ENCODE results near the gene CEMIP. TPM values are rescaled to one million over a fixed set of nuclear protein-coding genes. Genes with fewer than 3 reads are reported as not detected.

Gene CEMIP
- total RNA-seq, 4 donors from 2014 or later = 0.17 to 0.34 (median 0.26) TPM; not detected in 1

GRCh38 chr15:80834906-80835305, 55.7 kb downstream of the CEMIP start:
- TF ChIP-seq POLR2A (IDR thresholded peaks at IDR 0.05; ENCODE audit: low read depth) (no peak), EP300 (IDR thresholded peaks at IDR 0.05) (no peak), CTCF (IDR thresholded peaks at IDR 0.05) (no peak), POLR2AphosphoS5 (IDR thresholded peaks at IDR 0.05) (no peak)
- H3K9me3 ChIP-seq = no peaks in the 10 kb centered on the region
- intact Hi-C loops (cut with DNase I) = no loop called here
- no peaks in the 10 kb centered on the region for H3K36me3 ChIP-seq
- 85% methylated on average over 1 of the region's 1 CpG for WGBS
- H3K4me3 ChIP-seq = no peak overlapping the region
- no peaks in the 10 kb centered on the region for H3K27me3 ChIP-seq
- no peak overlapping the region for H3K27ac ChIP-seq (replicated peaks in 1 of 4)
- no peak for DNase-seq (ENCODE audit: extremely low spot score)
- H3K4me1 ChIP-seq = peaks cover 0 to under 1% (median 0%) of the 10 kb centered on the region in 4 donors

- Histone ChIP-seq H3K4me3 (no peak overlapping the region), H3K4me1 (peaks cover 0 to 5% (median 2%) of the 10 kb centered on the region in 4 donors), H3K9me3 (no peaks in the 10 kb centered on the region), H3K36me3 (no peaks in the 10 kb centered on the region), H3K27me3 (no peaks in the 10 kb centered on the region), H3K27ac (replicated peaks in 1 of 4) (no peak overlapping the region)
- DNase-seq (ENCODE audit: extremely low spot score) = no peak
- intact Hi-C loops (cut with DNase I) = no loop called here
- no peak for TF ChIP-seq POLR2A (IDR thresholded peaks at IDR 0.05; ENCODE audit: low read depth)
- no peak for TF ChIP-seq EP300 (IDR thresholded peaks at IDR 0.05)
- no peak for TF ChIP-seq CTCF (IDR thresholded peaks at IDR 0.05)
- no peak for TF ChIP-seq POLR2AphosphoS5 (IDR thresholded peaks at IDR 0.05)
- WGBS = 88% methylated on average over 4 of the region's 4 CpGs
Measured at GRCh38 chr15:80835336-80835735, 56.2 kb downstream of the CEMIP start.

DNA sequence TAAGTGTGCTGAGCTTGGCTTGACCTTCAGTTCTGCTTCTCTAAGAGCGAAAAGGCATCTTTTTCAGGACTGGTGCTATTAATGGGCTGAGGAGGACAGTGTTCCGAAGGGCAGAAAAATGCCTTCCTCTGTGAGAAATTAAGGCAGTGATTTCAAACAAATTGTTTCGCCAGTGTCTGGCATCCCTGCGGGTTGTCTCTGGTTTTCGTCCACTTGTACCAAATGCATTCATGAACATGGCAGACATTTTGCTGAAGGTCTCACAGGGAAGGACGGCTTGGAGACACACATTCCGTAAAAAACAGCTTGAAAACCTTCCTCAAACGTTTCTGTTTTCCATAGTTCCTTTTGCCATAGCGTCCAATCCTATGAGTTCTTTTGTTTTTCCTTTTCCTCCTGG, 57.1 kb downstream of the CEMIP start:
- intact Hi-C loops (cut with DNase I) = no loop called here
- no peaks in the 10 kb centered on the region for H3K27me3 ChIP-seq
- TF ChIP-seq POLR2AphosphoS5 (IDR thresholded peaks at IDR 0.05) (no peak), CTCF (IDR thresholded peaks at IDR 0.05) (no peak), EP300 (IDR thresholded peaks at IDR 0.05) (no peak), POLR2A (IDR thresholded peaks at IDR 0.05; ENCODE audit: low read depth) (no peak)
- 87% methylated on average over 9 of the region's 9 CpGs for WGBS
- H3K4me1 ChIP-seq = peaks cover 0 to 10% (median 4%) of the 10 kb centered on the region in 4 donors
- no peak overlapping the region for H3K27ac ChIP-seq (replicated peaks in 1 of 4)
- H3K9me3 ChIP-seq = no peaks in the 10 kb centered on the region
- DNase-seq (ENCODE audit: extremely low spot score) = no peak
- no peaks in the 10 kb centered on the region for H3K36me3 ChIP-seq
- no peak overlapping the region for H3K4me3 ChIP-seq

GRCh38 chr15:80837006-80837405, 57.8 kb downstream of the CEMIP start:
- TF ChIP-seq POLR2AphosphoS5 (IDR thresholded peaks at IDR 0.05) (no peak), POLR2A (IDR thresholded peaks at IDR 0.05; ENCODE audit: low read depth) (no peak)
- H3K27me3 ChIP-seq = no peaks in the 10 kb centered on the region
- no peaks in the 10 kb centered on the region for H3K36me3 ChIP-seq
- no peak for DNase-seq (ENCODE audit: extremely low spot score)
- no peak overlapping the region for H3K4me3 ChIP-seq
- 82% methylated on average over 3 of the region's 3 CpGs for WGBS
- peaks cover 0 to 10% (median 4%) of the 10 kb centered on the region in 4 donors for H3K4me1 ChIP-seq
- H3K27ac ChIP-seq (replicated peaks in 1 of 4) = no peak overlapping the region
- no peaks in the 10 kb centered on the region for H3K9me3 ChIP-seq
- intact Hi-C loops (cut with DNase I) = no loop called here

GRCh38 chr15:80838012-80838411, 58.8 kb downstream of the CEMIP start:
- H3K36me3 ChIP-seq = no peaks in the 10 kb centered on the region
- H3K27ac ChIP-seq (replicated peaks in 1 of 4) = no peak overlapping the region
- H3K4me1 ChIP-seq = peaks cover 0 to 10% (median 4%) of the 10 kb centered on the region in 4 donors
- no peak overlapping the region for H3K4me3 ChIP-seq
- 83% methylated on average over 11 of the region's 11 CpGs for WGBS
- H3K9me3 ChIP-seq = no peaks in the 10 kb centered on the region
- H3K27me3 ChIP-seq = no peaks in the 10 kb centered on the region
- DNase-seq (ENCODE audit: extremely low spot score) = no peak
- intact Hi-C loops (cut with DNase I) = no loop called here
- TF ChIP-seq POLR2A (IDR thresholded peaks at IDR 0.05; ENCODE audit: low read depth) = no peak
- TF ChIP-seq POLR2AphosphoS5 (IDR thresholded peaks at IDR 0.05) = no peak
- TF ChIP-seq CTCF (IDR thresholded peaks at IDR 0.05) = no peak
- TF ChIP-seq EP300 (IDR thresholded peaks at IDR 0.05) = no peak
